Measurements from ENCODE around the gene RAPGEF4. TPM values are rescaled to one million over a fixed set of nuclear protein-coding genes. Genes with fewer than 3 reads are reported as not detected.

RAPGEF4 gene
- total and polyA plus RNA-seq, 2 of the 13 experiments (the other 11 are each of a cell fraction or from before 2014, with no cell fraction given): 0.78 to 0.91 TPM

DNA sequence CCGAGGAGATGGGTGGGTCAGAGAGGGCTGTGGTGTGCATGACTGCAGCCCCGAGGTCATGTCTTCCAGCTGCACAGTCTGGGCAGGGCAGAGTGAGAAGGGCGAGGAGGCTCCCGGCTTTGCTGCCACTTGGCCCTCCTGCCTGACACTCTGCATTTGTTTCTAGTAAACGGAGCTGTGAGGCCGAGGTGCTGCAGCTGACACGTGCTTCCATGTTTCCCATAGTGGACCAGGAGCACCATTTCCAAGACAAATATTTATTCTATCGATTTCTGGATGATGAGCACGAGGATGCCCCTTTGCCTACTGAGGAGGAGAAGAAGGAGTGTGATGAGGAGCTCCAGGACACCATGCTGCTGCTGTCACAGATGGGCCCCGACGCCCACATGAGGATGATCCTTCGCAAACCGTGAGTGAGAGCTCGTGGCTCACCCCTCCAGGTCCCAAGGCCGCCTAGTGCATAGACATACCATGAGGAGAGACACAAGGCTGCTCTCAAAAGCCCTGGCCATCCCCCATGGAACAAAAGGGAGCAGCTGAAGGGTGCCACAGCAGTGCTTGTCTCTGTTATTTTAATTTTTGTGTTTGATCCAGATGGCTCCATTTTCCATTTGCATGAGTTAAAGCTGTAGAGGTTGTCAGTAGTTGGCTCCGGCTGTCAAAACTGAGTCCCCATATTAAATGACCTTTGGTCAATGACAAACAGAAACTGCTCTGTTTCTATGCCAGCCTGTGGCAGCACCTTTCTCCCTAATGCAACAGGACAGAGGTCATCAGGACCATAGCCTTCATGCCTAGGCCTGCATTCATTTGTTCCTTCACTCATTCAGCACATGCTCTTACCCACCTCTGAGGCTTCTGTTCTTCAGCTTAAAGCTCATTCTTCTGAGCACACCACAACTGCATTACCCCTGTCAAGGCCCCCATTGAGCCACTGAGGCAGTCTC, 231.7 kb downstream of the RAPGEF4 start (continued):
- TF ChIP-seq NFATC3 (CRISPR knock-in tag; IDR thresholded peaks at IDR 0.05): no peak
- no peak for TF ChIP-seq GATA4 (IDR thresholded peaks at IDR 0.05; ENCODE audit: borderline replicate concordance, low read depth)
- TF ChIP-seq ZBTB21 (CRISPR knock-in tag; IDR thresholded peaks at IDR 0.05): no peak
- no peak for TF ChIP-seq U2AF1 (optimal IDR thresholded peaks at IDR 0.05; ENCODE audit: low read depth, low read length)
- TF ChIP-seq, protein P1, sequence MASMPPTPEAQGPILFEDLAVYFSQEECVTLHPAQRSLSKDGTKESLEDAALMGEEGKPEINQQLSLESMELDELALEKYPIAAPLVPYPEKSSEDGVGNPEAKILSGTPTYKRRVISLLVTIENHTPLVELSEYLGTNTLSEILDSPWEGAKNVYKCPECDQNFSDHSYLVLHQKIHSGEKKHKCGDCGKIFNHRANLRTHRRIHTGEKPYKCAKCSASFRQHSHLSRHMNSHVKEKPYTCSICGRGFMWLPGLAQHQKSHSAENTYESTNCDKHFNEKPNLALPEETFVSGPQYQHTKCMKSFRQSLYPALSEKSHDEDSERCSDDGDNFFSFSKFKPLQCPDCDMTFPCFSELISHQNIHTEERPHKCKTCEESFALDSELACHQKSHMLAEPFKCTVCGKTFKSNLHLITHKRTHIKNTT (CRISPR knock-in tag; IDR thresholded peaks at IDR 0.05): no peak
- TF ChIP-seq, protein P2, sequence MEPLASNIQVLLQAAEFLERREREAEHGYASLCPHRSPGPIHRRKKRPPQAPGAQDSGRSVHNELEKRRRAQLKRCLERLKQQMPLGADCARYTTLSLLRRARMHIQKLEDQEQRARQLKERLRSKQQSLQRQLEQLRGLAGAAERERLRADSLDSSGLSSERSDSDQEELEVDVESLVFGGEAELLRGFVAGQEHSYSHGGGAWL (CRISPR knock-in tag; IDR thresholded peaks at IDR 0.05): 0 out of 2 replicates have a peak, but pooled peaks have one; percentile 20
- TF ChIP-seq SNAI1 (CRISPR knock-in tag; IDR thresholded peaks at IDR 0.05; ENCODE audit: borderline replicate concordance): no peak
- TF ChIP-seq HDAC6 (IDR thresholded peaks at IDR 0.05; ENCODE audit: low read depth, low read length): no peak
- TF ChIP-seq ZNF292 (CRISPR knock-in tag; IDR thresholded peaks at IDR 0.05; ENCODE audit: borderline replicate concordance, low read depth): peak; percentile 70
- peak; percentile 57; the same call in 1 of the 2 replicates for TF ChIP-seq ZNF331 (CRISPR knock-in tag; IDR thresholded peaks at IDR 0.05)
- TF ChIP-seq, protein P3, sequence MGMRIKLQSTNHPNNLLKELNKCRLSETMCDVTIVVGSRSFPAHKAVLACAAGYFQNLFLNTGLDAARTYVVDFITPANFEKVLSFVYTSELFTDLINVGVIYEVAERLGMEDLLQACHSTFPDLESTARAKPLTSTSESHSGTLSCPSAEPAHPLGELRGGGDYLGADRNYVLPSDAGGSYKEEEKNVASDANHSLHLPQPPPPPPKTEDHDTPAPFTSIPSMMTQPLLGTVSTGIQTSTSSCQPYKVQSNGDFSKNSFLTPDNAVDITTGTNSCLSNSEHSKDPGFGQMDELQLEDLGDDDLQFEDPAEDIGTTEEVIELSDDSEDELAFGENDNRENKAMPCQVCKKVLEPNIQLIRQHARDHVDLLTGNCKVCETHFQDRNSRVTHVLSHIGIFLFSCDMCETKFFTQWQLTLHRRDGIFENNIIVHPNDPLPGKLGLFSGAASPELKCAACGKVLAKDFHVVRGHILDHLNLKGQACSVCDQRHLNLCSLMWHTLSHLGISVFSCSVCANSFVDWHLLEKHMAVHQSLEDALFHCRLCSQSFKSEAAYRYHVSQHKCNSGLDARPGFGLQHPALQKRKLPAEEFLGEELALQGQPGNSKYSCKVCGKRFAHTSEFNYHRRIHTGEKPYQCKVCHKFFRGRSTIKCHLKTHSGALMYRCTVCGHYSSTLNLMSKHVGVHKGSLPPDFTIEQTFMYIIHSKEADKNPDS (CRISPR knock-in tag; IDR thresholded peaks at IDR 0.05): no peak
- peak; percentile 87 for TF ChIP-seq ZMYM4 (CRISPR knock-in tag; IDR thresholded peaks at IDR 0.05)
- TF ChIP-seq NR2F1 (CRISPR knock-in tag; IDR thresholded peaks at IDR 0.05): peak; percentile 41 to 76; a peak in 3 of 4 replicates
- no peak for TF ChIP-seq MED13 (CRISPR knock-in tag; IDR thresholded peaks at IDR 0.05)
- TF ChIP-seq, protein P4, sequence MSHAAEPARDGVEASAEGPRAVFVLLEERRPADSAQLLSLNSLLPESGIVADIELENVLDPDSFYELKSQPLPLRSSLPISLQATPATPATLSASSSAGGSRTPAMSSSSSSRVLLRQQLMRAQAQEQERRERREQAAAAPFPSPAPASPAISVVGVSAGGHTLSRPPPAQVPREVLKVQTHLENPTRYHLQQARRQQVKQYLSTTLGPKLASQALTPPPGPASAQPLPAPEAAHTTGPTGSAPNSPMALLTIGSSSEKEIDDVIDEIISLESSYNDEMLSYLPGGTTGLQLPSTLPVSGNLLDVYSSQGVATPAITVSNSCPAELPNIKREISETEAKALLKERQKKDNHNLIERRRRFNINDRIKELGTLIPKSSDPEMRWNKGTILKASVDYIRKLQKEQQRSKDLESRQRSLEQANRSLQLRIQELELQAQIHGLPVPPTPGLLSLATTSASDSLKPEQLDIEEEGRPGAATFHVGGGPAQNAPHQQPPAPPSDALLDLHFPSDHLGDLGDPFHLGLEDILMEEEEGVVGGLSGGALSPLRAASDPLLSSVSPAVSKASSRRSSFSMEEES (CRISPR knock-in tag; IDR thresholded peaks at IDR 0.05): peak; percentile 69; the same call in 1 of the 2 replicates
- TF ChIP-seq TARDBP (CRISPR knock-in tag; IDR thresholded peaks at IDR 0.05): peak; percentile 11; the same call in 1 of the 2 replicates
- TF ChIP-seq, protein P5, sequence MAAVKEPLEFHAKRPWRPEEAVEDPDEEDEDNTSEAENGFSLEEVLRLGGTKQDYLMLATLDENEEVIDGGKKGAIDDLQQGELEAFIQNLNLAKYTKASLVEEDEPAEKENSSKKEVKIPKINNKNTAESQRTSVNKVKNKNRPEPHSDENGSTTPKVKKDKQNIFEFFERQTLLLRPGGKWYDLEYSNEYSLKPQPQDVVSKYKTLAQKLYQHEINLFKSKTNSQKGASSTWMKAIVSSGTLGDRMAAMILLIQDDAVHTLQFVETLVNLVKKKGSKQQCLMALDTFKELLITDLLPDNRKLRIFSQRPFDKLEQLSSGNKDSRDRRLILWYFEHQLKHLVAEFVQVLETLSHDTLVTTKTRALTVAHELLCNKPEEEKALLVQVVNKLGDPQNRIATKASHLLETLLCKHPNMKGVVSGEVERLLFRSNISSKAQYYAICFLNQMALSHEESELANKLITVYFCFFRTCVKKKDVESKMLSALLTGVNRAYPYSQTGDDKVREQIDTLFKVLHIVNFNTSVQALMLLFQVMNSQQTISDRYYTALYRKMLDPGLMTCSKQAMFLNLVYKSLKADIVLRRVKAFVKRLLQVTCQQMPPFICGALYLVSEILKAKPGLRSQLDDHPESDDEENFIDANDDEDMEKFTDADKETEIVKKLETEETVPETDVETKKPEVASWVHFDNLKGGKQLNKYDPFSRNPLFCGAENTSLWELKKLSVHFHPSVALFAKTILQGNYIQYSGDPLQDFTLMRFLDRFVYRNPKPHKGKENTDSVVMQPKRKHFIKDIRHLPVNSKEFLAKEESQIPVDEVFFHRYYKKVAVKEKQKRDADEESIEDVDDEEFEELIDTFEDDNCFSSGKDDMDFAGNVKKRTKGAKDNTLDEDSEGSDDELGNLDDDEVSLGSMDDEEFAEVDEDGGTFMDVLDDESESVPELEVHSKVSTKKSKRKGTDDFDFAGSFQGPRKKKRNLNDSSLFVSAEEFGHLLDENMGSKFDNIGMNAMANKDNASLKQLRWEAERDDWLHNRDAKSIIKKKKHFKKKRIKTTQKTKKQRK (IDR thresholded peaks at IDR 0.05; ENCODE audit: low read length): no peak

All from HepG2 (cell line).